RWPE2 (cell line): ENCODE results near the gene C1QL1.

Experiments
- ATAC-seq: fragments of 200-7000 bp; cut with Tn5 transposase; 3 replicates; pipeline ENCODE4 v1.9.1; 2021; ENCODE audit warnings: low read depth
- DNase-seq: peaks from one replicate; pipeline ENCODE4 v3.0.0-alpha.2; 2020; ENCODE audit warnings: low spot score
- H3K27ac ChIP-seq: fragments of 450-650 bp; 2 replicates; pipeline ENCODE4 v1.5.1; 2017; ENCODE audit warnings: mild to moderate bottlenecking; ENCODE audit not compliant: poor library complexity, severe bottlenecking
- H3K27me3 ChIP-seq: fragments of 250-450 bp; sonication (Bioruptor Pico); 2 replicates; pipeline ENCODE4 v1.5.1; 2021; ENCODE audit warnings: mild to moderate bottlenecking, moderate library complexity; ENCODE audit not compliant: insufficient read depth, poor library complexity, severe bottlenecking
- H3K36me3 ChIP-seq: fragments of 250-450 bp; sonication (Bioruptor Pico); 2 replicates; pipeline ENCODE4 v1.5.1; 2020; ENCODE audit warnings: low read depth, mild to moderate bottlenecking, moderate library complexity
- H3K4me1 ChIP-seq: fragments of 250-450 bp; sonication (Bioruptor Pico); 2 replicates; pipeline ENCODE4 v1.5.1; 2021; ENCODE audit warnings: mild to moderate bottlenecking, moderate library complexity; ENCODE audit not compliant: insufficient read depth, poor library complexity, severe bottlenecking
- H3K4me3 ChIP-seq: fragments of 250-450 bp; sonication (Bioruptor Pico); 2 replicates; pipeline ENCODE4 v1.5.1; 2021; ENCODE audit warnings: mild to moderate bottlenecking, moderate library complexity; ENCODE audit not compliant: severe bottlenecking
- H3K9me3 ChIP-seq: fragments of 250-450 bp; sonication (Bioruptor Pico); 2 replicates; pipeline ENCODE4 v1.5.1; 2021; ENCODE audit warnings: mild to moderate bottlenecking, moderate library complexity; ENCODE audit not compliant: severe bottlenecking
- CTCF ChIP-seq: fragments of 450-650 bp; IDR thresholded peaks from one replicate; pipeline ENCODE4 v1.5.1; 2017; ENCODE audit warnings: mild to moderate bottlenecking, moderate library complexity; ENCODE audit not compliant: poor library complexity, severe bottlenecking

The C1QL1 gene

GRCh38 chr17:44912763-44913544 lies 55.1 kb downstream of the C1QL1 start:
- Histone ChIP-seq H3K36me3 (no peaks in the 10 kb centered on the region), H3K27me3 (no peaks in the 10 kb centered on the region), H3K4me3 (no peak overlapping the region), H3K9me3 (no peaks in the 10 kb centered on the region), H3K4me1 (peaks cover 34% of the 10 kb centered on the region), H3K27ac (no peak overlapping the region)
- ATAC-seq (no peak), DNase-seq (no peak)
- no peak for TF ChIP-seq CTCF

- H3K36me3 ChIP-seq, result no peaks in the 10 kb centered on the region
Observed at GRCh38 chr17:44911133-44912001, 56.7 kb downstream of the C1QL1 start.

GRCh38 chr17:44910231-44911106 lies 57.6 kb downstream of the C1QL1 start:
- Histone ChIP-seq H3K27ac (peak overlapping the region; percentile 71), H3K4me3 (no peak overlapping the region), H3K9me3 (no peaks in the 10 kb centered on the region), H3K36me3 (no peaks in the 10 kb centered on the region), H3K4me1 (peaks cover 26% of the 10 kb centered on the region), H3K27me3 (no peaks in the 10 kb centered on the region)
- ATAC-seq, result no peak
- TF ChIP-seq CTCF, result no peak
- no peak for DNase-seq

More at GRCh38 chr17:44911133-44912001, 56.7 kb downstream of the C1QL1 start:
- ATAC-seq, result no peak
- no peak for DNase-seq
- Histone ChIP-seq H3K4me1 (peaks cover 22% of the 10 kb centered on the region), H3K27ac (no peak overlapping the region), H3K9me3 (no peaks in the 10 kb centered on the region), H3K27me3 (no peaks in the 10 kb centered on the region), H3K4me3 (no peak overlapping the region)
- TF ChIP-seq CTCF, result peak; percentile 33
